SJCRH30 (cell line): ENCODE data around the gene IVL. TPM values are rescaled to one million over a fixed set of nuclear protein-coding genes. Genes with fewer than 3 reads are reported as not detected.

ENCODE experiments used
- DNase-seq, 2 experiments: peaks; one replicate each; pipeline ENCODE4 v3.0.0-alpha.2; 2015 to 2020
- H3K27ac ChIP-seq: fragments of 250-450 bp; sonication (Bioruptor Pico); 2 replicates; pipeline ENCODE4 v1.5.1; 2020; ENCODE audit warnings: mild to moderate bottlenecking, moderate library complexity
- H3K27me3 ChIP-seq: fragments of 250-450 bp; sonication (Bioruptor Pico); 2 replicates; pipeline ENCODE4 v1.5.1; 2020; ENCODE audit warnings: mild to moderate bottlenecking, moderate library complexity
- H3K36me3 ChIP-seq: fragments of 250-450 bp; sonication (Bioruptor Pico); 2 replicates; pipeline ENCODE4 v1.5.1; 2020; ENCODE audit warnings: mild to moderate bottlenecking, moderate library complexity
- H3K4me1 ChIP-seq: fragments of 250-450 bp; sonication (Bioruptor Pico); 2 replicates; pipeline ENCODE4 v1.5.1; 2020; ENCODE audit warnings: mild to moderate bottlenecking, moderate library complexity
- H3K4me3 ChIP-seq: fragments of 250-450 bp; sonication (Bioruptor Pico); 2 replicates; pipeline ENCODE4 v1.5.1; 2020; ENCODE audit warnings: mild to moderate bottlenecking, moderate library complexity
- H3K9me3 ChIP-seq: fragments of 250-450 bp; sonication (Bioruptor Pico); replicated peaks from 2 replicates; pipeline ENCODE4 v1.5.1; 2020; ENCODE audit warnings: mild to moderate bottlenecking, moderate library complexity
- total RNA-seq: library from RNA; depleted of rRNA; stranded (reverse); fragments of >200 nt; shearing (Covaris generic); gene quantifications from 2 replicates; pipeline ENCODE4 v1.2.3, GENCODE V29; 2014

The IVL gene
- total RNA-seq, 1 experiment from 2014 or later, result not detected

- H3K27me3 ChIP-seq, result no peaks in the 10 kb centered on the region
- no peaks in the 10 kb centered on the region for H3K9me3 ChIP-seq
- no peak overlapping the region for H3K4me3 ChIP-seq
- H3K27ac ChIP-seq, result no peak overlapping the region
- no peak for DNase-seq
- no peaks in the 10 kb centered on the region for H3K36me3 ChIP-seq
- no peaks in the 10 kb centered on the region for H3K4me1 ChIP-seq
Observed at GRCh38 chr1:152912900-152913299, 4.6 kb downstream of the IVL start.

GRCh38 chr1:152917794-152918193 lies 9.4 kb downstream of the IVL start:
- Histone ChIP-seq H3K36me3 (no peaks in the 10 kb centered on the region), H3K27ac (no peak overlapping the region), H3K4me1 (no peaks in the 10 kb centered on the region), H3K9me3 (no peaks in the 10 kb centered on the region), H3K27me3 (no peaks in the 10 kb centered on the region), H3K4me3 (no peak overlapping the region)
- DNase-seq, result peak in 1 of 2 experiments; percentile 11

- no peak overlapping the region for H3K27ac ChIP-seq
- no peak overlapping the region for H3K4me3 ChIP-seq
- H3K27me3 ChIP-seq, result no peaks in the 10 kb centered on the region
- no peaks in the 10 kb centered on the region for H3K36me3 ChIP-seq
- no peaks in the 10 kb centered on the region for H3K4me1 ChIP-seq
- no peak for DNase-seq
- no peaks in the 10 kb centered on the region for H3K9me3 ChIP-seq
Observed at GRCh38 chr1:152919071-152919470, 10.7 kb downstream of the IVL start.

DNA sequence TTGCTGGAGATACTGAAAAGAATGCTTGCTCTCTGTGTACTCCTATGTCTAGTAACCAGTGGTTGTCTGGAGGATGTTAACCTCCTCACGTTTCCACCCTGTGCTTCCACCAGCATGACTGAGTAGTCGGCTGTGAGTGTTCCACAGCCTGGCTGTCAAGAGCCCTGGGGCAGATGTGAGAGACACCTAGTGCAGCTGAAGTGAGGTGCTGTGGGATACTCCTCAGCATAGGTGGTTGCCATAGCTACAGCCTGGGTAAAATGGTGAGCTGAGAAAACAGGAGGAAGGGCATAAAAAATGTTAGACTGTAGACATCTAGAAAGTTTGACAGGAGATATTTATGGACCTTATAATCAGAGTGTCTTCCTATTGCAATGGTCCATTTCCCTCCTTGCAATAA lies 15.8 kb downstream of the IVL start:
- DNase-seq, result no peak
- Histone ChIP-seq H3K9me3 (no peaks in the 10 kb centered on the region), H3K36me3 (no peaks in the 10 kb centered on the region), H3K27ac (no peak overlapping the region), H3K4me3 (no peak overlapping the region), H3K27me3 (no peaks in the 10 kb centered on the region), H3K4me1 (no peaks in the 10 kb centered on the region)

GRCh38 chr1:152926091-152926490 lies 17.7 kb downstream of the IVL start:
- H3K4me1 ChIP-seq, result no peaks in the 10 kb centered on the region
- H3K27me3 ChIP-seq, result no peaks in the 10 kb centered on the region
- no peak overlapping the region for H3K27ac ChIP-seq
- DNase-seq, result no peak
- no peaks in the 10 kb centered on the region for H3K36me3 ChIP-seq
- H3K4me3 ChIP-seq, result no peak overlapping the region
- no peaks in the 10 kb centered on the region for H3K9me3 ChIP-seq

- H3K27ac ChIP-seq, result no peak overlapping the region
- DNase-seq, result no peak
Observed at GRCh38 chr1:152928671-152929070, 20.3 kb downstream of the IVL start.

GRCh38 chr1:152932170-152932811 lies 23.9 kb downstream of the IVL start:
- no peaks in the 10 kb centered on the region for H3K36me3 ChIP-seq
- DNase-seq, result no peak
- H3K27me3 ChIP-seq, result no peaks in the 10 kb centered on the region
- H3K4me1 ChIP-seq, result no peaks in the 10 kb centered on the region
- H3K27ac ChIP-seq, result no peak overlapping the region
- no peaks in the 10 kb centered on the region for H3K9me3 ChIP-seq
- no peak overlapping the region for H3K4me3 ChIP-seq

More at GRCh38 chr1:152928671-152929070, 20.3 kb downstream of the IVL start:
- Histone ChIP-seq H3K27me3 (no peaks in the 10 kb centered on the region), H3K36me3 (no peaks in the 10 kb centered on the region), H3K9me3 (no peaks in the 10 kb centered on the region), H3K4me1 (no peaks in the 10 kb centered on the region), H3K4me3 (no peak overlapping the region)

DNA sequence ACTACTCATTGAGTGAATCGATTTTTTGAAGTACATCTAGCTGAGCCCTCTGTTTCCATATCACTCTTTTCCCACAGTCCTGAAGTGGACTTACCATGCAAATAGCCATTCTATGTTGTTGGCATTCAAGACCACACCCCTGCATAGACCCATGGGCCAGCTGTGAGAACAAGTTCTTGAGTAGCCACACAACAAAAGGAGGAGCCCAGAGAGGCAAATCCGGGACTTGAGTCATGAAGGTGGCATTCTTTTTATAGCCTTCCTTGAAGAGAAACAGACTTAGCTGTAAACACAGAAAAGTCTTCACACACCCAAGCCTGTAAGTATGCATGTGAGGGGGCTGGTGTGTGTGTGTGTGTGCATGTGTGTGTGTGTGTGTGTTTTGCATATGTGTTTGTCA lies 24.9 kb downstream of the IVL start:
- Histone ChIP-seq H3K27me3 (no peaks in the 10 kb centered on the region), H3K4me1 (no peaks in the 10 kb centered on the region), H3K4me3 (no peak overlapping the region), H3K36me3 (no peaks in the 10 kb centered on the region), H3K9me3 (no peaks in the 10 kb centered on the region), H3K27ac (no peak overlapping the region)
- DNase-seq, result no peak

DNA sequence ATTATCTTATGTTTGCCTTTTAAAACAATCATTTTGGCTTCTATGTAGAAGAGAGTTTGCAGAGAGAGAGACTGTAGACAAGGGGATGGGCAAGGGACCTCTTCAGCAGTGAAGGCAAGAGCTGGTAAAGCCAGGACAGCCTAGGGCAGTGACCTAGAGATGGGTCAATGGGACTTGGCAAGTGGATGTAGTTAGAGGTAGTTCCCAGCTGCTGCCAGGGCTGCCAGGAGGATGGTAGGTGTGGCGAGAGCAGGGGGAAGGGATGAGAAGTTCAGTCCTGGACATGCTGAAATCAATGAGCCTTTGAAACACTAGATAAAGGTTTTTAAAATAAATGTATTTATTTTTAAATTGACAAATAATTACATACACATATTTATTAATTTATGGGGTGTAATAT lies 32.3 kb downstream of the IVL start:
- Histone ChIP-seq H3K27ac (no peak overlapping the region), H3K27me3 (no peaks in the 10 kb centered on the region), H3K36me3 (no peaks in the 10 kb centered on the region), H3K4me3 (no peak overlapping the region), H3K9me3 (no peaks in the 10 kb centered on the region), H3K4me1 (no peaks in the 10 kb centered on the region)
- no peak for DNase-seq

DNA sequence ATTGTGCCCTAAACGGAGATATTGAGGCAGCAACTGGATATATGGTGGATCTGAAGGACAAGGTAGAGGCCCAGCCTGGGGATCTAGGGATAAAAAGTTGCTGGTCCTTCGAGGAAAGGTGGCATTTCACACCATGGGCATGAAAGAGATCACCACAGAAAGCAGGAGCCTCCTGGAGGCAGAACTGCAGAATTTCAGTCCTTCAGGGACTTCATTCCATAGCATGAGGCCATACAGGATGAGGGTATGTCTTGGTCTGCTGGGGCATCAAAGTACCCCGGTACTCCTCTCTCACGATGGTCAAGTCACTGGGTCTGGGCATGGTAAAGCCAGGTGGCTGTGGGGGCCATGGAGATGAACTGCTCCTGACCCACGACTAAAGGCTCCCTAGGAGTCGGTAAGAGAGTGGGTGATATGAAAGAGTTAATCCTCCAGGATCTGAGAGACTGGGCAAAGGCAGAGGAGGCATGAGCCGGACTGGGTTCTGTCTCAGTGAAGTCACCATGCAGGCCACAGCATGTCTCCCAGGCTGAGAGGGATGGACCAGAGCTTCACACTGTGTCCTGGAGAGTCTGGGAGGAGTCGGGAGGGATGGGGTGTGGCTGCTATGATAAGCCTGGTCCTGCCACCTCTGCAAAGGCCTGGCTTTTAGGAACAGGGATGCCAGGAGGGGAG lies 32.8 kb downstream of the IVL start:
- H3K36me3 ChIP-seq, result no peaks in the 10 kb centered on the region
- no peak overlapping the region for H3K4me3 ChIP-seq
- no peaks in the 10 kb centered on the region for H3K27me3 ChIP-seq
- H3K4me1 ChIP-seq, result no peaks in the 10 kb centered on the region
- no peak for DNase-seq
- H3K9me3 ChIP-seq, result no peaks in the 10 kb centered on the region
- no peak overlapping the region for H3K27ac ChIP-seq

DNA sequence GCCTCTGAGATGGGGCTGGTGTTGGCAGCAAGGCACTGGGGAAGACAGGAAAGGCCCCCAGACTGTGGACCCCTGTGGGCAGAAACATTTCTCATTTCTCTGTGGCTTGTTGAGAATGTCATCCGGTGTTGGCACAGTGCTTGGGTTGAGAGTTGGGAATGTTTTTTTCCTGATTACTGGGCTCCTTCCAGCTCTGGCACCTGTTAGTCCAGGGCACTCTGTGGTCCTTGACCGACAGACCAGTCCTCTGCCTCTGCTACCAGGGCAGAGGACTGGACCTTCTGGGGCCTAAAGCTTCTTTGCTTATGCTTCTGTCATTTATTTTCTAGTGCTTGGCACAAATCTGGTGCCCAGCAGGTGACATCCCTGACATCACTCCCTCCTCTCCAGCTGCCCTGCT lies 33.8 kb downstream of the IVL start:
- Histone ChIP-seq H3K27me3 (no peaks in the 10 kb centered on the region), H3K4me3 (no peak overlapping the region), H3K27ac (no peak overlapping the region), H3K36me3 (no peaks in the 10 kb centered on the region), H3K9me3 (no peaks in the 10 kb centered on the region), H3K4me1 (no peaks in the 10 kb centered on the region)
- DNase-seq, result no peak

- H3K36me3 ChIP-seq, result no peaks in the 10 kb centered on the region
- H3K27ac ChIP-seq, result no peak overlapping the region
- H3K4me3 ChIP-seq, result no peak overlapping the region
- H3K4me1 ChIP-seq, result no peaks in the 10 kb centered on the region
- no peak for DNase-seq
- H3K9me3 ChIP-seq, result no peaks in the 10 kb centered on the region
- no peaks in the 10 kb centered on the region for H3K27me3 ChIP-seq
Observed at GRCh38 chr1:152946248-152946647, 37.9 kb downstream of the IVL start.

DNA sequence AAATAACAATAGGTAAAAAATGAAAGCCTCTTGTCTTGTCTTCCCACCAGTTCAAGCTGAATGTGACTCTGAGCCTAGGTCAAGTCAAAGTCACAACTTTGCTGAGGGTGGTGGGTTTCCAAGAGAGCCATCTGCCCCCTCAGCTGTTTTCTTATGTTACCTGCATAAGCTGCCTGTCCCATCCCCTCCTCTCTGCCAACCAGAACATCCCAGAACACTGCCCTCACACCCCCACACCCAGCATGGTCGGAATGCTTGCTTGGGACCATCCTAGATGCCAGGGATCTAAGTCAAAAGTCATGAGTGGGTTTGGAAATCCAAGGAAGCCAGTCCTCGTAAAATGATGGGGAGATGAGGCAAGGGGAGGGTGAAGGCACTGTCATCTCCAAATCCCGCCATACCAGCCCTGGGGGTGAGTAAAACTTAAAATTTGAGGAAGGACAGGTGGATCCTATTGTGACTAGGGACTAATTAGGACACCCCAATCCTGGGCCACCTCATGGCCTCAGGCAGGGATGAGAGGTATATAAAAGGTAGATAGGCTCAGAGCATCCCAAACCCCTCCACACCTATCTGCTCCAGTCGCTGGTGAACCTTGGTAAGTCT lies 38.4 kb downstream of the IVL start, which contains the start of gene SPRR5:
SPRR5 (plus strand) TSS at position 556 of the 606 bp plus-strand sequence. CDS start 1,349 bp downstream, outside the sequence.
- H3K4me3 ChIP-seq, result no peak within 1 kb of the TSS
- H3K4me1 ChIP-seq, result no peaks in the 10 kb centered on the region
- H3K9me3 ChIP-seq, result no peaks in the 10 kb centered on the region
- no peak within 1 kb of the TSS for H3K27ac ChIP-seq
- DNase-seq, result no peak
- no peaks in the 10 kb centered on the region for H3K27me3 ChIP-seq
- H3K36me3 ChIP-seq, result no peaks in the 10 kb centered on the region

DNA sequence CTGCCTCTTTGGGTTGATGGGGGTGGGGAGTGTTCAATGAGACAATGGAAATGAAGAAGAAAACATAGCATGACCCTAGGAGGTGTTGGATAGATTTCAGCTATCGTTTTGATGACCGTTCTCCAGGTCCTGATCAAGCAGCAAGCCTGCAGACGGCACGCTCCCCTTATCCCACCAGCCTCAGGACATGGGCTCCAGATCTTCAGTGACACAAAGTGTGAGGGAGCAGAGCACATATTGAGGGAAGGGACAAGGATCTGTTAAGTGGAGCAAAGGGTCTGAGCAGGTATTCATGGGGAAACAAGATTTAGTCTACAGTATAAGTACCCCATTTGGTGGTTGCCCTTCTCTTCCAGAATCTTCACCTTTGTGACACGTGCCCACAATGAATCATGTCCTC lies 43.4 kb downstream of the IVL start:
- DNase-seq, result no peak
- H3K27ac ChIP-seq, result no peak overlapping the region

DNA sequence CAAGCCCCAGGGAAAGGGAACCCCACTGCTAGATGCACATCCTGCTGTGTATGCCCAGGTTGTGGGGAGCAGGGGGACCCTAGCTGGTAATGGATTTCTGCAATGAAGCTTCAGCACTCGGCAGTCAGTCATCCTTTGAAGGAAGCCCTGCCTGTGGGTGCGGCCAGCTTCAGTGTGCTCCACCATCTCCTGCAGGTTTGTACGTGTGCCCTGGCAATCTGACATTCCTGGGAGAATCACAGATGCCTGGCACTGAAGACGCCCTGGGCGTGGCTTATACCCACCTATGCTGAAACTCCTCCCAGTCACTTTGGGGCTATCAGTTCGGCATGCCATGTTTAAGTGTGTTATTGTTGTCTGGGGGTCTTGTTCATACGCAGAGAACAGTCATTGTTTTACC lies 45.4 kb downstream of the IVL start:
- H3K27ac ChIP-seq, result no peak overlapping the region
- no peaks in the 10 kb centered on the region for H3K9me3 ChIP-seq
- DNase-seq, result no peak
- H3K4me1 ChIP-seq, result no peaks in the 10 kb centered on the region
- H3K36me3 ChIP-seq, result no peaks in the 10 kb centered on the region
- H3K4me3 ChIP-seq, result no peak overlapping the region
- H3K27me3 ChIP-seq, result no peaks in the 10 kb centered on the region

More for the DNA sequence above, 43.4 kb downstream of the IVL start:
- Histone ChIP-seq H3K9me3 (no peaks in the 10 kb centered on the region), H3K36me3 (no peaks in the 10 kb centered on the region), H3K27me3 (no peaks in the 10 kb centered on the region), H3K4me3 (no peak overlapping the region), H3K4me1 (no peaks in the 10 kb centered on the region)
